B cell (primary cell): ENCODE measurements around the gene FST. TPM values are rescaled to one million over a fixed set of nuclear protein-coding genes. Genes with fewer than 3 reads are reported as not detected.
A peak's percentile ranks its signal among the peaks of the same experiment; 100 is the strongest.

ENCODE experiments used
- ATAC-seq: fragments of 200-7000 bp; cut with Tn5 transposase; one replicate; pipeline ENCODE4 v1.10.0; 2021; ENCODE audit warnings: low read depth, mild to moderate bottlenecking, moderate number of reproducible peaks, moderate library complexity
- CTCF ChIA-PET: fragments of 350-600 bp; sonication (Branson Sonifier 250); formaldehyde crosslinking; loops from one replicate; lab custom pipeline; 2021; ENCODE audit warnings: antibody characterized with exemption, inconsistent platforms; lab: Charles Lee
- POLR2A ChIA-PET: fragments of 350-600 bp; sonication (Branson Sonifier 250); formaldehyde crosslinking; loops from one replicate; lab custom pipeline; 2021; ENCODE audit warnings: antibody characterized with exemption; lab: Charles Lee
- DNase-seq: peaks from one replicate; pipeline ENCODE4 v3.0.0; 2013
- H2AFZ ChIP-seq: 2 replicates; pipeline ENCODE4 v1.6.1; 2012; ENCODE audit warnings: mild to moderate bottlenecking, low read depth, low read length; ENCODE audit not compliant: insufficient read depth, poor library complexity, severe bottlenecking
- H3K27ac ChIP-seq, 2 donors: 1 replicate in 1 of 2; 2 replicates in 1 of 2; pipeline ENCODE4 v1.5.1; 2012 to 2013; ENCODE audit warnings: low read length in 2 of 2, mild to moderate bottlenecking in 2 of 2, moderate library complexity in 1 of 2
- H3K27me3 ChIP-seq, 4 experiments: fragments of 200-600 bp in 1 of 4; sonication (generic) in 1 of 4; replicated peaks in 1 of 4; 1 replicate in 2 of 4; 2 replicates in 2 of 4; pipeline versions ENCODE4 v1.6.1 to v1.7.0; 2013 to 2016; ENCODE audit warnings: low read length in 3 of 4, mild to moderate bottlenecking in 2 of 4, mixed read lengths in 1 of 4, moderate library complexity in 1 of 4; ENCODE audit not compliant: insufficient read depth in 4 of 4, control insufficient read depth in 3 of 4; ENCODE audit errors: control extremely low read depth in 1 of 4
- H3K36me3 ChIP-seq, 2 experiments: replicated peaks in 1 of 2; 1 replicate in 1 of 2; 2 replicates in 1 of 2; pipeline versions ENCODE4 v1.6.1 to v1.7.1; 2013; ENCODE audit warnings: low read length in 1 of 2; ENCODE audit not compliant: insufficient read depth in 2 of 2, control insufficient read depth in 1 of 2; ENCODE audit errors: control extremely low read depth in 1 of 2, extremely low read depth in 1 of 2
- H3K4me1 ChIP-seq, 2 donors: fragments of 200-600 bp in 1 of 2; sonication (generic) in 1 of 2; 1 replicate in 1 of 2; 2 replicates in 1 of 2; pipeline versions ENCODE4 v1.5.1 to v1.6.1; 2013 to 2017; ENCODE audit warnings: low read length in 2 of 2; ENCODE audit not compliant: control insufficient read depth in 2 of 2, insufficient read depth in 2 of 2
- H3K4me2 ChIP-seq: replicated peaks from 2 replicates; pipeline ENCODE3; 2012; ENCODE audit warnings: mild to moderate bottlenecking, low read depth, low read length; ENCODE audit not compliant: poor library complexity, severe bottlenecking
- H3K4me3 ChIP-seq, 5 experiments: fragments of 200-600 bp in 1 of 5; sonication (generic) in 1 of 5; 1 replicate in 3 of 5; 2 replicates in 2 of 5; pipeline versions ENCODE4 v1.5.1 to v1.7.0; 2011 to 2016; ENCODE audit warnings: low read length in 4 of 5, mild to moderate bottlenecking in 4 of 5, low read depth in 2 of 5, control low read depth in 1 of 5, moderate library complexity in 1 of 5; ENCODE audit not compliant: insufficient read depth in 1 of 5; ENCODE audit errors: control extremely low read depth in 1 of 5, extremely low read depth in 1 of 5
- H3K79me2 ChIP-seq: fragments of 200-600 bp; sonication (generic); one replicate; pipeline ENCODE4 v1.6.0; 2016; ENCODE audit warnings: low read length; ENCODE audit not compliant: control insufficient read depth, insufficient read depth
- H3K9ac ChIP-seq: fragments of 200-600 bp; sonication (generic); 2 replicates; pipeline ENCODE4 v1.6.1; 2017; ENCODE audit warnings: mild to moderate bottlenecking, low read length, moderate library complexity
- H3K9me3 ChIP-seq, 3 donors: one replicate each; pipeline versions ENCODE4 v1.6.1 to v1.7.1; 2013; ENCODE audit warnings: low read length in 2 of 3; ENCODE audit not compliant: control insufficient read depth in 2 of 3, insufficient read depth in 1 of 3; ENCODE audit errors: control extremely low read depth in 1 of 3
- H4K20me1 ChIP-seq: 2 replicates; pipeline ENCODE4 v1.6.0; 2012; ENCODE audit warnings: mild to moderate bottlenecking, low read length; ENCODE audit not compliant: insufficient read depth, control insufficient read depth, poor library complexity, severe bottlenecking
- H3K27ac Mint-ChIP-seq: one replicate; pipeline ENCODE4 v1.8.0; 2021; ENCODE audit warnings: mixed read lengths
- H3K27me3 Mint-ChIP-seq: one replicate; pipeline ENCODE4 v1.8.0; 2021; ENCODE audit warnings: mixed read lengths
- H3K4me1 Mint-ChIP-seq: one replicate; pipeline ENCODE4 v1.8.0; 2021; ENCODE audit warnings: mixed read lengths
- H3K4me3 Mint-ChIP-seq: one replicate; pipeline ENCODE4 v1.8.0; 2021; ENCODE audit warnings: mixed read lengths
- H3K9me3 Mint-ChIP-seq: one replicate; pipeline ENCODE4 v1.8.0; 2022; ENCODE audit warnings: mixed read lengths; ENCODE audit not compliant: insufficient read depth
- EZH2 ChIP-seq: IDR thresholded peaks from 2 replicates; pipeline ENCODE4 v1.6.1; 2012; ENCODE audit warnings: borderline replicate concordance, low read depth, mild to moderate bottlenecking, moderate library complexity, low read length; ENCODE audit not compliant: insufficient read depth, poor library complexity, severe bottlenecking
- WGBS: methylation state at CpG from one replicate; pipeline ENCODE4 v1.1.5; 2013; ENCODE audit warnings: missing lambda C conversion rate; ENCODE audit not compliant: insufficient coverage; 5-methylcytosine and 5-hydroxymethylcytosine counted together
- intact Hi-C: fragments of 100-400 bp; cut with micrococcal nuclease; formaldehyde crosslinking; loops from one replicate; pipeline ENCODE4 v1.10.0; 2022
- polyA plus RNA-seq: library from polyadenylated mRNA; depleted of rRNA; stranded (reverse); fragments of >200 nt; gene quantifications from 2 replicates; pipeline ENCODE4 v1.2.3, GENCODE V29; 2012
- total RNA-seq, 2 donors: library from RNA; stranded (reverse); fragments of 120-200 nt in 1 of 2; gene quantifications; 1 replicate in 1 of 2; 2 replicates in 1 of 2; pipeline versions ENCODE4 v1.2.3 to v1.2.4, GENCODE V29; 2013 to 2022
- TF ChIP-seq, protein P1 (sequence below): fragments of 200-600 bp; IDR thresholded peaks from one replicate; pipeline ENCODE4 v1.8.0; 2022; ENCODE audit warnings: antibody characterized with exemption, mild to moderate bottlenecking

The FST gene
- total and polyA plus RNA-seq, 2 donors (not counting 1 experiment from before 2014, with no cell fraction given): not detected

GRCh38 chr5:53479590-53480415 is 626 bp upstream of the FST start:
- H3K4me1 ChIP-seq: peaks cover 33 to 36% of the 10 kb centered on the region in 2 donors
- Mint-ChIP-seq H3K9me3 (no peaks in the 10 kb centered on the region), H3K4me1 (peaks cover 39% of the 10 kb centered on the region), H3K27ac (peak overlapping the region; percentile 0), H3K27me3 (peaks cover 69% of the 10 kb centered on the region), H3K4me3 (peak overlapping the region; percentile 90)
- peak; percentile 43 for DNase-seq
- H3K36me3 ChIP-seq: no peaks in the 10 kb centered on the region
- H3K4me2 ChIP-seq: peak overlapping the region; percentile 92
- H3K79me2 ChIP-seq: no peaks in the 10 kb centered on the region
- POLR2A ChIA-PET: no interaction called here
- no peaks in the 10 kb centered on the region for H3K9me3 ChIP-seq
- intact Hi-C loops: loop anchor here (5.0 kb wide), 1 partner anchor 937 kb away; no protein-coding TSS in a partner anchor
- 3% methylated on average over 47 of the region's 81 CpGs for WGBS
- H4K20me1 ChIP-seq: no peaks in the 10 kb centered on the region
- peak overlapping the region; percentile 60 for H3K9ac ChIP-seq
- H2AFZ ChIP-seq: peak overlapping the region; percentile 71
- TF ChIP-seq EZH2: no peak
- TF ChIP-seq, protein P1, sequence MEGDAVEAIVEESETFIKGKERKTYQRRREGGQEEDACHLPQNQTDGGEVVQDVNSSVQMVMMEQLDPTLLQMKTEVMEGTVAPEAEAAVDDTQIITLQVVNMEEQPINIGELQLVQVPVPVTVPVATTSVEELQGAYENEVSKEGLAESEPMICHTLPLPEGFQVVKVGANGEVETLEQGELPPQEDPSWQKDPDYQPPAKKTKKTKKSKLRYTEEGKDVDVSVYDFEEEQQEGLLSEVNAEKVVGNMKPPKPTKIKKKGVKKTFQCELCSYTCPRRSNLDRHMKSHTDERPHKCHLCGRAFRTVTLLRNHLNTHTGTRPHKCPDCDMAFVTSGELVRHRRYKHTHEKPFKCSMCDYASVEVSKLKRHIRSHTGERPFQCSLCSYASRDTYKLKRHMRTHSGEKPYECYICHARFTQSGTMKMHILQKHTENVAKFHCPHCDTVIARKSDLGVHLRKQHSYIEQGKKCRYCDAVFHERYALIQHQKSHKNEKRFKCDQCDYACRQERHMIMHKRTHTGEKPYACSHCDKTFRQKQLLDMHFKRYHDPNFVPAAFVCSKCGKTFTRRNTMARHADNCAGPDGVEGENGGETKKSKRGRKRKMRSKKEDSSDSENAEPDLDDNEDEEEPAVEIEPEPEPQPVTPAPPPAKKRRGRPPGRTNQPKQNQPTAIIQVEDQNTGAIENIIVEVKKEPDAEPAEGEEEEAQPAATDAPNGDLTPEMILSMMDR: no peak
- H3K27me3 ChIP-seq: peaks cover 0 to 47% (median 32%) of the 10 kb centered on the region in 4 experiments
- H3K27ac ChIP-seq: no peak overlapping the region
- CTCF ChIA-PET: no interaction called here
- H3K4me3 ChIP-seq: peak overlapping the region; percentile 11 to 66 (median 55)
- ATAC-seq: no peak
